Fibroblast of the aortic adventitia (primary cell): Measurements from ENCODE around the gene SLC6A7. TPM values are rescaled to one million over a fixed set of nuclear protein-coding genes. Genes with fewer than 3 reads are reported as not detected.
A peak's percentile ranks its signal among the peaks of the same experiment; 100 is the strongest.

ENCODE experiments used
- DNase-seq: peaks from one replicate; pipeline ENCODE4 v3.0.0-alpha.2; 2010; ENCODE audit warnings: low read depth
- H3K4me3 ChIP-seq: 2 replicates; pipeline ENCODE4 v1.5.1; 2011; ENCODE audit warnings: low read depth, mild to moderate bottlenecking, control low read depth, low read length, moderate library complexity
- total RNA-seq: library from RNA; depleted of rRNA; stranded (reverse); fragments of >200 nt; gene quantifications from 2 replicates; pipeline ENCODE4 v1.2.3, GENCODE V29; 2012; ENCODE audit warnings: low replicate concordance
- TF ChIP-seq, protein P1 (sequence below): IDR thresholded peaks from 2 replicates; pipeline ENCODE4 v1.5.1; 2011; ENCODE audit warnings: mild to moderate bottlenecking, low read length, control low read depth, inconsistent platforms; ENCODE audit not compliant: insufficient read depth

Gene SLC6A7
- total RNA-seq, 1 donor: not detected

DNA sequence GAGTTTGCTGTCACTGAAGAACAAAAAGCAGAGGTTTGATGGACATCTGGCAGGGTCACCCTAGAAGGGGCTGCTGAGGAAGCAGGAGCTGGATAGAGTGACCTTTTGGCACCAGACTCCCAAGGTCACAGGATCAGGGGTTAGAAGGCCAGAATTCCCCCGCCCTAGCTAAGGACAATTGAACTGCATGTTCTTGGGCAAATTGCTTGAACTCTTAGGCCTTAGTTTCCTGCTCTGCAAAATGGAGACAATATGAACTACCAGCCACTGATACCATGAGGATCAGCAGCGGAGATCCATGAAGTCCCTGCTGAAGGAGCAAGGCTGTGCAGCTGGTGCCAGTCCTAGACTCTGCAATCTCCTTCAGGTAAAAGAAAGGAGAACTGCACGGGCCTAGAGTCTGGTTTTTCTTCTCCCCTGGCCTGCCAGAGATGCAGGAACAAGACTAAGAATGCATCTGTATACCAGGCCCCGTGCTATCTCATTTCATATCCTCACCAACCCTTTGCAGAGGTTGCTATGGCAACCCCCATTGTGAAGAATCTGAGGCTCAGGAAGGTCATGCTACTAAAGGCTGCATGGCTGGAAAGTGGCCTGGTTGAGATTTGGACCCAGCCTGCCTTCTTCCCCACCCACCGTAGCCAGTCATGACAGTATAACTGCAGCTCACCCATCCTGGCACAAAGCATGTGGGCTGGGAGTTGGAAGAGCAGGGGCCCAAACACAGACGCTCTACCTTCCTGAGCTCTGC, 66.0 kb downstream of the SLC6A7 start:
- DNase-seq: peak; percentile 58
- TF ChIP-seq, protein P1, sequence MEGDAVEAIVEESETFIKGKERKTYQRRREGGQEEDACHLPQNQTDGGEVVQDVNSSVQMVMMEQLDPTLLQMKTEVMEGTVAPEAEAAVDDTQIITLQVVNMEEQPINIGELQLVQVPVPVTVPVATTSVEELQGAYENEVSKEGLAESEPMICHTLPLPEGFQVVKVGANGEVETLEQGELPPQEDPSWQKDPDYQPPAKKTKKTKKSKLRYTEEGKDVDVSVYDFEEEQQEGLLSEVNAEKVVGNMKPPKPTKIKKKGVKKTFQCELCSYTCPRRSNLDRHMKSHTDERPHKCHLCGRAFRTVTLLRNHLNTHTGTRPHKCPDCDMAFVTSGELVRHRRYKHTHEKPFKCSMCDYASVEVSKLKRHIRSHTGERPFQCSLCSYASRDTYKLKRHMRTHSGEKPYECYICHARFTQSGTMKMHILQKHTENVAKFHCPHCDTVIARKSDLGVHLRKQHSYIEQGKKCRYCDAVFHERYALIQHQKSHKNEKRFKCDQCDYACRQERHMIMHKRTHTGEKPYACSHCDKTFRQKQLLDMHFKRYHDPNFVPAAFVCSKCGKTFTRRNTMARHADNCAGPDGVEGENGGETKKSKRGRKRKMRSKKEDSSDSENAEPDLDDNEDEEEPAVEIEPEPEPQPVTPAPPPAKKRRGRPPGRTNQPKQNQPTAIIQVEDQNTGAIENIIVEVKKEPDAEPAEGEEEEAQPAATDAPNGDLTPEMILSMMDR: no peak
- no peak overlapping the region for H3K4me3 ChIP-seq

DNA sequence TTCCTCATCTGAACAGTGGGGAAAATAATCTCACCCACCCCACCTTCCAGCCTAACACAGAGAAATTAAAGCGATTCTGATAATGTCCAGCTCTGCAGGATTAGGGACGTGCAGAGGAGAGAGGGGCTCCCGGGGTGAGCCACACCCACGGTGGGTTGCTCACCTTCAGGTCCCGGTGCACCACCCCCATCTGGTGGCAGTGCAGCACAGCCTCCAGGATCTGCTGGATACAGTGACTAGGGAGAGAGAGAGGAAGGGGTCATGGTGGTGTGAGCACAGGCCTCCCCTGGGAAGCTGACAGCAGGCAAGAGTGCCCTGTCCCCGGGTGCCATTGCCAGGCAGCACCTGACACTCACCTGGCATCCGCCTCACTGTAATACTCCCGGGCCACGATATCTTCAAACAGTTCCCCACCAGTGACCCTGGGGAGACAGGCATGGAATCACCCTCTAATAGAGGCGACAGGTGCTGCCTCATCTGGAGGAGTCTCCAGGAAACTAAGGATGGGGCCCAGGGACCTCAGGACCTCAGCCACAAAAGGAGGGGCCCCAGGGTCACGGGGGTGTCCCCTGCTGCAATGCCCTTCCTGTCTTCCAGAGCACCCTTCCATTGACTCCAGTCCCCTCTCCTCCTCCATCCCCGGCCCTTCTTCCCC, 66.7 kb downstream of the SLC6A7 start:
- no peak for DNase-seq
- H3K4me3 ChIP-seq: no peak overlapping the region
- TF ChIP-seq, protein P1: peak; percentile 28

DNA sequence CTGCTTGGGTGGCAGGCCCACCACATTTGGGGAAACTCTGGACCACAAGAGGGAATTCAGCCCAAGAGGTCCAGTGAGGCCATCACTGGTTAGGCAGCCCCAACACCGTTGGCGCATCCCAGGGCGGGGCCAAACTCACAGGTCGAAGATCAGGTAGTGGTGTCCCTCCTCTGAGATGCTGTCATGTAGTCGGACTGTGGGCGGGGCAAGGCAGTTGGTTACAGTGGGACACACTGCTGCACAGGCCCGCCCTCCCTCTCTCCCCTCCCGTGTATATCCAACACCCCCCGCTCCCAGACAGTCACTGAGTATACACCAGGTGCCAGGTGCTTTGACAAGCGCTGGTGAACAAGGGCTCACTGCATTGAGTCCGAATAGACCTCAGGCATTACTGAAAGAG, 67.6 kb downstream of the SLC6A7 start:
- no peak overlapping the region for H3K4me3 ChIP-seq
- no peak for DNase-seq
- TF ChIP-seq, protein P1: no peak

DNA sequence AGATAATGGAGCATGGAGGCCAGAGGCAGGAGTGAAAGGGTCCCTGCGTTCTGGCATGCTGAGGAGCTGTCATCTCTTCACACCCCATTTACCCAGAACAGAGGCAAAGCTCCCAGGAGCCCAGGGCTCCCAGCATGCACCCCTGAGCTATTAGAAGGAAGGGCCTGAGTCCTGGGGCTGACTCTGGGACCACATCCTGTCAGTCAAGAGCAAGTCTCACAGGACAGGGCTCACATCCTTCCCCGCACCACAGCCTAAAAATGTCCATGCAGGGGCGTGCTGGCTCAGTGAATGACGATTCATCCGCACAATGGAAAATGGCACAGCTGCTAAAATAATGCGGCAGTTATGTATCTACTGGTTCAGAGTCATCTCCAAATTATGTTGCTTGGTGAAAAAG, 68.3 kb downstream of the SLC6A7 start:
- TF ChIP-seq, protein P1: no peak
- DNase-seq: no peak

More for the DNA sequence above, 68.3 kb downstream of the SLC6A7 start:
- H3K4me3 ChIP-seq: no peak overlapping the region

Other genes starting within 250 kb of the SLC6A7 start
- not detected in 2 replicates for gene PDE6A, start 245.3 kb upstream of the SLC6A7 start, total RNA-seq
- gene SLC26A2, start 229.3 kb upstream of the SLC6A7 start, total RNA-seq: 12.7 and 20.2 TPM in 2 replicates
- 5.7 and 7.3 TPM in 2 replicates for gene TIGD6, start 189.4 kb upstream of the SLC6A7 start, total RNA-seq
- gene HMGXB3, start 189.3 kb upstream of the SLC6A7 start, total RNA-seq: 35.4 and 108 TPM in 2 replicates
- under 0.01 and 0.16 TPM in 2 replicates for gene CSF1R, start 103.5 kb upstream of the SLC6A7 start, total RNA-seq
- gene PDGFRB, start 34.2 kb upstream of the SLC6A7 start, total RNA-seq: 111 and 180 TPM in 2 replicates
- 0.18 and 0.65 TPM in 2 replicates for gene CDX1, start 23.3 kb upstream of the SLC6A7 start, total RNA-seq
- 0.09 TPM in 1 of 2 replicates, not detected in the other for gene CAMK2A, start 99.7 kb downstream of the SLC6A7 start, total RNA-seq
- 1.5 and 2.1 TPM in 2 replicates for gene ARSI, start 112.8 kb downstream of the SLC6A7 start, total RNA-seq
- 8.3 and 23.1 TPM in 2 replicates for gene TCOF1, start 167.6 kb downstream of the SLC6A7 start, total RNA-seq
- gene CD74, start 222.8 kb downstream of the SLC6A7 start, total RNA-seq: 0.41 and 1.1 TPM in 2 replicates